GM21619 (cell line): ENCODE results near the gene PGAP2.
"Not testable (repeated sequence)": the region's sequence is repeated elsewhere in the genome, so short reads cannot be mapped to it uniquely, and the experiment has no call there.

ENCODE experiments used
- ATAC-seq: cut with Tn5 transposase; IDR thresholded peaks from one replicate; pipeline ENCODE4 v1.9.1; 2021; ENCODE audit not compliant: unreplicated experiment

PGAP2 gene

DNA sequence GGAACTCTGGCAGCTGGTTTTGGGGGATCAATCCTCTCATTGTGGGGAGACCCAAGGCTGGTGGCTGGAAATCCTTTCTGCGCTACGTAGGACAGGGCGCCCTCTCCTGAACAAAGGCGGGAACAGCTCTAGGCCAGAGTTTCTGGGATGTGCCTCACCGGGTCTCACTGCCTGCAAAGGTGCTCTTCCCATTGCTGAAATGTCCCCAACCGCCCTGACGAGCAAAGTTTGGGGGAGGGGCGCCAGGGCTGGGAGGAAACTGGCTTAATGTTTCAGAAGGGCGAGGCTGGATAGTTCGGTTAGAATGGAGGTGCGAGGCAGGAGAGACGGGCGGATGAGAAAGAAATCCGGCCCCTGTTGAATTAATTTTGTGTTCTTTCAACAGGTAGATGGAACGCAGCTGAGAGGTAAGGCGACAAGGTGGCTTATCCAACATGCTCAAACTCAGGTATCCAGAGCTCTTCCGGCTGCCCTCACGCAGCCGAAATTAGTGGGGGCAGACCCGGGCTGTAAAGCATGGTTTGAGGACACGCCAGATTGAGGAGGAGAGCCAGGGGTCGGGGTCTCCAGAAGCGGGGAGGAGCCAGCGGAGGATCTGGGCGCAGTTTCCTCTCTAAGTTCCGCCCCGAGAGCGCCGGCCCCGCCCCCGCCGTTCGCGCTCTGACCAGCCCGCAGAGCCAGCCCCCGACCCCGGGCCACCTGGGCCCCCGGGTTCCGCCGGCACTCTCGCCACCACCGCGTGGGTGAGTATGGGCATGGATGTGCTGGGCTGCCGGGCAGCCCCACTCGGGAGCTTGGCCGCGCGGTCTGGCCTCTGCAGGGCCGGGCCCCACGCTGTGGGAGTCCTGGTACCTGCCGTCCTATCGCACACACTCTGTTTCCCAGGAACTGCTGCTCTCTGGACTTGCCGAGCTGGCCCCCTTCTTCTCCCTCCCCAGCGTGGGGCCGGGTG, at the start of gene PGAP2:
TSS of gene PGAP2 (plus strand) at position 652 of the 952 bp plus-strand sequence. CDS start 2,700 bp downstream, outside the sequence.
- peak; percentile 48 for ATAC-seq

DNA sequence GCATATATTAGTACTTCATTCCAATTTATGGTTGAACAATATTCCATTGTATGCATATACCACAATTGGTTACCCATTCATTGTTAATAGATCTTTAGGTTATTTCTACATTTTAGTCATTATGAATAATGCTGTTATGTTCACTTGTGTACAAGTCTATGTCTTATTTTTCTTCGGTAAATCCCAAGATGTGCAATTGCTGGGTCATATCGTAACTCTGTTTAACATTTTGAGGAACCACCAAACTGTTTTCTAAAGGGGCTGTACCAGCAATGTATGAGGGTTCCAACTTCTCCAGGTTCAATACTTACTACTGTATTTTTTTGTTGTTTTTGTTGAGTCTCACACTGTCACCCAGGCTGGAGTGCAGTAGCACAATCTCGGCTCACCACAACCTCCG, 44.1 kb upstream of the PGAP2 start:
- ATAC-seq, result no peak

DNA sequence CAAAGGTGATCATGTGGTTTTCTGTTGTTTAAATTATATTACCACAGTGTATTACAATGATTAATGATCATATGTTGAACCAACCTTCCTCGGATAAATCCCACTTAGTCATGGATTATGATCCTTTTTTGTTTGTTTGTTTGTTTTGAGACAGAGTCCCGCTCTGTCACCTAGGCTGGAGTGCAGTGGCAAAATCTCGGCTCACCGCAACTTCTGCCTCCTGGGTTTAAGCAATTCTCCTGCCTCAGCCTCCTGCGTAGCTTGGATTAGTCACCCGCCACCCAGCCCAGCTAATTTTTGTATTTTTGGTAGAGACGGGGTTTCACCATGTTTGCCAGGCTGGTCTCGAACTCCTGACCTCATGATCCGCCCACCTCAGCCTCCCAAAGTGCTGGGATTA, 41.5 kb upstream of the PGAP2 start:
- ATAC-seq, result not testable (repeated sequence)

- ATAC-seq, result no peak
These were observed 40.8 kb upstream of the PGAP2 start for GRCh38 chr11:3767536-3767935.

GRCh38 chr11:3773180-3773579, 35.2 kb upstream of the PGAP2 start:
- ATAC-seq, result no peak

- no peak for ATAC-seq
These were observed 32.5 kb upstream of the PGAP2 start for GRCh38 chr11:3775736-3776406.

- ATAC-seq, result no peak
These were observed 26.9 kb upstream of the PGAP2 start for GRCh38 chr11:3781423-3781822.

DNA sequence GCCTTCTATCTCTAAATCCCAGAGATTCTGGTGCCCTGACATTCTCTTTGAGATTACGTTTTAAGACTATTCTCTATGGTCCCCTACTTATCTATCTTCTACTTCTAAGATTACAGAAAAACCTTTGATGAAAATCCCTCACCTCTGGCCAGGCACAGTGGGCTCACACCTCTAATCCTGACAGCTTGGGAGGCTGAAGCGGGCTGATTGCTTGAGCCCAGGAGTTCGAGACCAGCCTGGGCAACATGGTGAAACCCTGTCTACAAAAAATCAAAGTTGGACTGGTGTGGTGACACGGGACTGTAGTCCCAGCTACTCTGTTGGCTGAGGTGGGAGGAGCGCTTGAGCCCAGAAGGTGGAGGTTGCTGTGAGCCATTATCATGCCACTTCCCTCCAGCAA, 25.4 kb upstream of the PGAP2 start:
- ATAC-seq, result no peak

GRCh38 chr11:3783611-3784010, 24.7 kb upstream of the PGAP2 start:
- ATAC-seq, result no peak

DNA sequence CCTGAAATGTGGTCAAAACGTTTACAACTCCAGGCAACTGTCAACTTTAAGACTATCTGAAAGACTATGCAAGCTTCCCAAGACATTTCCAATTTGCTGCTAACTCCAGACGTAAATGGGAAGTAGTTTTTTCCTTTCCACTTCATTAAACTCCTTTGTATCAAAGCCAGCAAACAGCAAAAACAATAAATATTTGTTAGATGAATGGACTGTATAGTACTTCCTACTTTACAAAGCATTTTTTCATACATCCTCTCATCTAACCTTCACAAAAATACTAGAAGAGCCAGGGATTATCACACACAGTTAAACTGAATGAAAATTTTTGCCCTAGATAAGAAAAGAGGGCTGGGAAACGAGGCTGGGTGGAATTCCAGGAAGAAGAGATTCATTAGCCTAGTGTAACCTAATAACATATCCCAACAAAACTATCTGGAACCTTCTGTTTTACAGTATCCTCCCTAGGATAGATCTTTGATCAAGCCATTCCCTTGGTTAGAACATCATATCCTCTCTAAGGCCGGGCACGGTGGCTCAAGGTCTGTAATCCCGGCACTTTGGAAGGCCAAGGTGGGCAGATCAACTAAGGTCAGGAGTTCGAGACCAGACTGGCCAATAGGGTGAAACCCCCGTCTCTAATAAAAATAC, 21.5 kb upstream of the PGAP2 start:
- ATAC-seq, result no peak

DNA sequence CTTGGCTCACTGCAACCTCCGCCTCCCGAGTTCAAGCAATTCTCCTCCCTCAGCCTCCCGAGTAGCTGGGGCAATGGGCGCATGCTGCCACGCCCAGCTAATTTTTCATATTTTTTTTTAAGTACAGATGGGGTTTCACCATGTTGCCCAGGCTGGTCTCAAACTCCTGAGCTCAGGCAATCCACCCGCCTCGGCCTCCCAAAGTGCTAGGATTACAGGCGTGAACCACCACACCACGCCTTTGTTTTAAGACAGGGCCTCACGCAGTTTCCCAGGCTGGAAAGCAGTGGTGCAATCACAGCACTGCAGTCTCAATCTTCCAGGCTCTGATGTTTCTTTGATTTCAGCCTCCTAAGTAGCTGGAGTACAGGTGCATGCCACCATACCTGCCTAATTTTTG, 14.0 kb upstream of the PGAP2 start:
- ATAC-seq, result not testable (repeated sequence)

- no peak for ATAC-seq
These were observed 13.0 kb upstream of the PGAP2 start for GRCh38 chr11:3795131-3796001.

DNA sequence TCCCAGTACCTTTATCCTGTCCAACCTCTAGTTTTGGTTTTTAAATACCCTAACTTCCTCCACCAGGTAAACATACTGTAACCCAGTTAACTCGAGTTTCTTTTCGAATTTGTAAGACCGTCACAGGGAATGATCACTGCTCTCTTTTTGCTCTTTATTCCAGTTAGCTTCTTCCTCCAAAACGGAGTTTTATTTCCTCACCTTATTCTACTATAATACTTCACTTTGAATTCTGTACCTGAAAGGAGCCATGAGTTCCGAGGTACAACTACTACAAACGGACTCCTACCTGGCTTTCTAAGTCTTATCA, 12.4 kb upstream of the PGAP2 start:
- ATAC-seq, result no peak

DNA sequence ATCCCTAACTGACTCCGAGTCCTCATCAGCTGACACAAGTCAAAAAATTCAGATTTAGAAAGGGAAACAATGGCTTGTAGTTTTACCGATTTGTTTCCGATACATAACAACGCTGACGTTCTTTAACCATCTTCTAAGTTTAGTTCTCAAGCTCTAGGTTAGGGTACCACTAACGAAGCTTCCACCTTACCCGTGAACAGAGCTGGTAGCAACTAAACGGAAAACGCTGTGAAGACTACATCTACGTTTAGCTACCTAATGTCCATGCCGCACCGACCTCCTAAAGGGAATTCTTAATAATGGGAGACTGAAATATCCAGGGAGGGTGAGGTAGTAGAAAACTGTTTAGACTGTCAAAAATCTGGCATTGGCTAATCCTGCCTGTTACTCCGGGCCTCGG, 12.0 kb upstream of the PGAP2 start:
- ATAC-seq, result no peak

DNA sequence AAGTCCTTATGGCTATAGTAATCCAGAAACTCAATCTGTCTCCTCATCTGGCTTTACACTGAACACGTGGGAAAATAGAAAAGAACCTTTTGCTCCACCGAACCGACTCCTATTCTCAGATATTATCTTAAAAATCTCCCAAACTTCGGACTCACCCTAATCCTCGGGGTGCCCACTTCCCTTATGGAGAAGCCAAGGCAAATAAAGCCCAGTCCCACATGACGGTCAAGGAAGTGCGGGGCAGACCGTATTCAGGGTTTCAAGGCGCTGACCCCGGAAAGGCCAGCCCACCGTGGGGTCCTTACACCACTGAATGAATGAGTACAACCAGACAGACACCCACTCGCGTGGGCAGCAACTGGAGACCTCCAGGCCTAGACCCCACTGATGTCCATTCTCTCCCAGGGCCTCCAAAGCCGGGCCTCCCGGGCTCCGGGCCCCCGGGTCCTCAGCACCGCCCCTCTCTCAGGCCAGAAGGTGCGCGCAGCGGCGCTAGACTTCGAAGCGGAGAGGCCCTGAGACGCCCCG, 11.5 kb upstream of the PGAP2 start:
- peak; percentile 31 for ATAC-seq

GRCh38 chr11:3797329-3798090, 10.8 kb upstream of the PGAP2 start, which contains the start of gene NUP98:
Gene NUP98 (minus strand): TSS chr11:3797554. CDS start chr11:3782117, 15,437 bp downstream.
- ATAC-seq, result peak; percentile 91

- ATAC-seq, result no peak
These were observed 9.2 kb upstream of the PGAP2 start for GRCh38 chr11:3799143-3799542.

GRCh38 chr11:3799873-3800272, 8.5 kb upstream of the PGAP2 start:
- no peak for ATAC-seq

DNA sequence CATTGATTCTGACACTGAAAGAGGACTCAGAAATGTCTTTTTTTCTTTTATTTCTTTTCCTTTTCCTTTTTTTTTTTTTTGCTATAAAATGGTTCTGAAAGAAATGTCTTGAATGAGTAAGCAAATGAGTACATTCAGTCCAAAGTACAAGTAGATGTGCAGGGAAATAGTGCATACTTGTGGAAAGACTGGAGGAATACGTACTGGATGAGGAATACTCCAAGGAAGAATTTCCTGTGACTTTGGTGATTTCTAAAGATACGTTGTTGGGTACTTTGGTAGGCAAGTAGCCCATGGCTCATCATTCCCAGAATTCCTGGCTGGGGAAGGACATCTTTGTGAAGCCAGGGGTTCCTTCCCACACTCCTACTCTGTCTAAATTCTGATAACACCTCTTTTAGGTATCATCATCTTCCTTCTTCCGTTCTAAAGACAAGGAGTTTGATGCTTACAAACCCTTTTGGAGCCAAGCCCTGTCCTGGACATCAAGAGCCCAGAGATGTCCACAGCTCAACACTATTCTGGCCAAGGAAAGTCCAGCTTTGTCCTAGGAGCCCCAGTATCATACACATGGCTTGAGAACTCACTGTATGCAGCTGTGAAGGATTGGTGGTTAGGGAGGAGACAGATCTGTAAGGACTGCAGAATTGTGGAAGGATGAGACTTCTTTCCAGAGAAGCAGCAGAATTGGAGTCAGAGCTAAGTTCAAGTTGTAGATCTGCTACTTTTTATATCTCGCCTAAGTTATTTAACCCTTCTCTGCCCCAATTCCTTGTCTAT, 6.2 kb upstream of the PGAP2 start:
- no peak for ATAC-seq
